CD1c-positive myeloid dendritic cell (primary cell): Measurements from ENCODE around the gene KCNK17.
"Not testable (repeated sequence)": the region's sequence is repeated elsewhere in the genome, so short reads cannot be mapped to it uniquely, and the experiment has no call there.

Source experiments
- DNase-seq: peaks from one replicate; pipeline ENCODE4 v3.0.0-alpha.2; 2016; ENCODE audit errors: extremely low spot score

The KCNK17 gene

GRCh38 chr6:39302669-39303424 lies 11.4 kb downstream of the KCNK17 start:
- peak; percentile 86 for DNase-seq

DNA sequence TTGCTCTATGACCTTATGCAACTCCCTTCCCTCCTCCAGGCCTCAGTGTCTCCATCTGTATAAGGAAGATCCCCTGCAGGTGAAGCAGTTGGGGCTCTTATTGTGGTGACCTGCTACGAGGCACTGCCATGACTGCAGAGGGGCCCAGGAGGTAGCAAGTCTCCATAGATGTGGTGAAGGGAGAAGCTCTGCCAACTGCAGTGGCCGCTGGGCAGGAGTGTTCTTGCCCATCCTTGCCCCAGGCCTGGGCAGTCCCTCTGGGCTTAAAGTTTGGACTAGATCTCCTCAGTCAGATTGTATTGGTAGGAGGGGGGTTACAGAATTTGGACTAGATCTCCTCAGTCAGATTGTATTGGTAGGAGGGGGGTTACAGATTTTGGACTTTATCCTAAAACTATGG lies 12.2 kb downstream of the KCNK17 start:
- no peak for DNase-seq

DNA sequence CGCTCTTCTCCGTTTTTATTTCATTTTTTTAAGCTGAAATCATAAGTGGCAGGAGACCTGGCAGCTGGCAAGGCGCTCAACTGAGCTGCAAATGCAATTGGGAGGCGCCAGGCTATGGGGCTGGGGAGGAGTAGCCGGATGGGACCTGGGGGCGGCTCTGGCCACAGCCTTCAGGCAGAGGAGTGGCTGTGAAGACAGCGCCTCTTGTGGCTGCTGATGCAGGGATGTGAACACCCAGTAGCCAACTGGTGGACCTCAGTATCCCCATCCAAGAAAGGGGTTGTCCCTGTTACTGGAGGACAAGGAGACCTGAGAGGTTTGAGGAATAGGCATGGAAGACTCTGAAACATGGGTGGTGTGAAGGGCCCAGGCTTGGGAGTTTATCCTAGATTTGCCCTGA lies 12.6 kb downstream of the KCNK17 start:
- DNase-seq, result no peak

- DNase-seq, result peak; percentile 24
Measured at GRCh38 chr6:39300739-39301138, 13.5 kb downstream of the KCNK17 start.

DNA sequence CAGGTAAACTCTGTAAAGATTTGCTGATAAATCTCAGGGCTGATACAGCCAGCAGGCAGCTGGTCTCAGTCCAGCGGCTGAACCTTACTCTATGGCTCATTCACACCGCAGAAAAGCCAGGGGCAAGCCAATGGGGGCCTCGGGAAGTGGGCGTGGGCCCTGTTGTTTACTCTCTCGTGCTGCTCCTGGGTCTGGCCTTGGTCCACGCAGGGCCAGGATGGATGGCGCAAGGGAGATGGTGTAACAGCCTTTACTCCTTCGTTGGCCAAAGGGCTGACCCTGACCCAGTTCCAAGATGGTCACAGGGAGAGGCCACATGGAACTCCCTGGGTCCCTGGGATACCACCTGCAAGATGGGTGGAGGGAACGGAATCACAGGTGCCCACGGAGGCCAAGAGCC lies 16.2 kb downstream of the KCNK17 start:
- no peak for DNase-seq

- no peak for DNase-seq
Measured at GRCh38 chr6:39296745-39297640, 17.2 kb downstream of the KCNK17 start.

DNA sequence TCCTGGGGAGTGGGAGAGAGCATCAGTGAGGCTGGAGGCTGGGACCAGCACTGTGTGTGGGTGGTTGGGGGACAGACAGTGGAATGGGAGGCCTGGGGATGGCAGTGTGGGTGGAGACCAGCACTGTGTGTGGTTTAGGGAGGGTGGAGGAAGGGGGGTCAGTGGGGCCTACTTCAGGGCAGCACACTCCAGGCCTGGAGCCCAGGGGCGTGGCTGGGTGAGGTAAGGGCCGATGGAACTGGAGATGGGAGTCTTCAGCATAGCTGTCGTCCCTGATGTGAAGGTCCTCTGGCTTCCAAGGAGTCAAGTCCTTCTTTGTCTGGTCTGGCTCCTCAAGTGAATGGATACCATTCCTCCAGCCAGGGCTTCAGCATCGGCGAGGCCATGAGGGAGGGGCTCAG lies 18.6 kb downstream of the KCNK17 start:
- no peak for DNase-seq

- DNase-seq, result no peak
Measured at GRCh38 chr6:39294899-39295298, 19.3 kb downstream of the KCNK17 start.

- DNase-seq, result no peak
Measured at GRCh38 chr6:39294133-39294532, 20.1 kb downstream of the KCNK17 start.

GRCh38 chr6:39292637-39293036 lies 21.6 kb downstream of the KCNK17 start:
- no peak for DNase-seq

DNA sequence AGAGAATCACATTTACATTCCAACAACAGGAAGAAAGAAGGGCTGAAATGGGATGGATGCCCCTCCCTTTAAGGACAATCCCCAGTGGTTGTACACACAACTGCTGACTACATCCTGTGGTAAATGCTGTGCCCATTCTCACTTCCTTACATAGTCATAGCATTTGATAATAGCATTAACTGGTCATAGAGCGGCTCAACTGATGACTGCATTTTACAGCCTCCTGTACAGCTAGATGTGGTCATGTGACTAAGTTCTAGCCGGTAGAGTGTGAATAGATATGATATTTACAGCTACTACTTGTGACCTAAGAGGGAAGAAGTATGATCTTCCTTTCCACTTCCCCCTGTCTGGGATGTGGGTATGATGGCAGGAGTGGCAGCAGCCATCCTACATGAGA lies 24.7 kb downstream of the KCNK17 start:
- peak; percentile 63 for DNase-seq

DNA sequence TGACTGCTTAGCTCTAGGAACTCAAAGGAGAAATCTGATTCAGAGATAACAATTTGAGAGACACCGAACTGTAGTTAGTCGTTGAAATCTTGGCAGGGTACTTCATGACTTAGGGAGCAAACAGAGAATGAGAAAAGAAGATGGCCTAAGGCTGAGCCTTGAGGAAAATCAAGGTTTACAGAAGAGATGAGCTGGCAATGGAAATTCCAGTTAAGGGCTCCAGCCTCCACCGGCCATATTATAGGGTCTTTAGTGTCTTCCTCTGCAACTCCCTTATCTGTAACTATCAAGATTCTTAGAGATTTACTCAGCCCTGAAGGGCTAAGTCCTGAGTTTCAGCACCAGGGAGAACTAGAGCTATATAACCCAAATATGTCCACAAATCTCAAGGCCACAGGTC lies 26.6 kb downstream of the KCNK17 start:
- no peak for DNase-seq

- DNase-seq, result not testable (repeated sequence)
Measured at GRCh38 chr6:39286596-39286995, 27.6 kb downstream of the KCNK17 start.

GRCh38 chr6:39282774-39283173 lies 31.4 kb downstream of the KCNK17 start:
- DNase-seq, result peak; percentile 22

- DNase-seq, result no peak
Measured at GRCh38 chr6:39281312-39281980, 32.8 kb downstream of the KCNK17 start.

GRCh38 chr6:39280247-39280731 lies 33.9 kb downstream of the KCNK17 start:
- DNase-seq, result peak; percentile 36

DNA sequence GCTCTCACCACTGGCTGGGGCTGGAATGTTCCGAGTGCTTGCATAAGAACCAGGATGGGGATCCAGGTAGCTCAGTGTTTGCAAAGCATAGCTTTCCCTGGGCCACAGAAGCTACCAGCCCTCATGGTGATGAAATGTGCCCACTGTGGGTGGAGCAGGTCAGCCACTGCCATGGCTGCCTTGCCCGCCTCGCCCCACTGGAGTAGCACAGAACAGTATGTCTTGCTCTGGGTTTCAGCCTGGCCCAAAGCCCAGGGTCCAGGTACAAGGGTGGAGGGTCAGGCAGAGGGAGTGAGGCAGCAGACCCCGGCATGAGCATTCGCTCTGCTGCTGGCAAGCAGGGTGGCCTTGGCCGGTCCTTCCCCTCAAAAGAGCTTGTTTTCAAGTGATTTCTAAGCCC lies 34.7 kb downstream of the KCNK17 start:
- DNase-seq, result no peak

GRCh38 chr6:39276379-39276995 lies 37.7 kb downstream of the KCNK17 start:
- DNase-seq, result no peak

DNA sequence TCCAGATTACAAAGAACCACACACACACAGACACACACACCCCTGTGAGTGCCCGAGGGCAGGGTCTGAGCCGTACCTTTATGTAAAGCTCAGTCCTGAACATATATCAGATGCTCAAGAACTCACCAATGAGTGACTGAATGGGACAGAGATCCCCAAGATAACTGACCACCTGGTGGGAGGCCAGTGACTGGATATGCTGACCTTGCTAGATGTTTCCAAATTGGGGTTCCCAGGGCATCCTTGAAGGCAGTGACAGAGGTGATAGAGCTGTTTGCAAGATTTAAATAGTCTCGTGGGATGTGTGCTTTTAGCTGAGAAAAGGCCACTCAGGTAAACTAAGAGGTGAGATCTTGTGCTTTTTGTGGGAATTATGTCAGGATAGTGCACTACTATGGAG lies 39.3 kb downstream of the KCNK17 start:
- DNase-seq, result no peak

DNA sequence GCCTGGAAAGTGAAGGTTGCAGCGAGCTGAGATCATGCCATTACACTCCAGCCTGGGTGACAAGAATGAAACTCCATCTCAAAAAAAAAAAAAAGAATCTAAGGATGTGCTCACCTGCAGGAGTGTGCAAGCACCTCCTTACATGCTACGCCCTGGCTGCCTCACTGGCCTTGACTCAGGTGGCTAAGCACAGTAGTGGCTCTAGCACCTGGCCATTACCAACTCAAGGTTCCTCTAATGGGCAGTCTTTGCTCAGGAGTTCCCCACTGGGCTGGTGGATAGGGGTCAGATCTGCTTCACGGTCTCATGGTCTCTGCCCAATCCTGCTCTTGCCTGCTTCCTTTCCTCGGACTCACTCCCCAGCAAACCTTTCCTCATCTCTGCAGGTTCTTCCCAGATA lies 39.7 kb downstream of the KCNK17 start:
- DNase-seq, result no peak

- DNase-seq, result no peak
Measured at GRCh38 chr6:39273406-39273821, 40.8 kb downstream of the KCNK17 start.

DNA sequence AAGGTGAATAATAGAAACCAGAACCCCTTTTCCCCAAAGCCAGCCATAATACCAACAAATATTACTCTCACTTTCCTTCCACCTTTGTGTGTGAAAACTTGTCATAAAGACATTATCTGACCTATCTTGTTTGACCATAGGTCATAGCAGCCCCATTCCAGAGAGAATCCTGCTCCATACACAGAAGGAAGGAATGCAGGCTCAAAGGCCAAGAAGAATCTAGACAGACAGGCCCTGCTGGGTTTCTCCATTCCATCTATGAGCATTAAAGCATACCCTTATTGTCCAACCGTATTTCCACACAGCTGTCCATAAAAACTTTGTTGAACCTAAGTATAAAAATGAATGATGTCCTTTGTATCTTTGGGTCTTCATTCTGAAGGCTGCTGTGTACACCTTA lies 44.3 kb downstream of the KCNK17 start:
- no peak for DNase-seq
